Activated CD8-positive, alpha-beta T cell treated with anti-CD3 and anti-CD28 coated beads, Interleukin-2, amount 10 ng/mL, durations not matched to agents 7 days and 5 days (primary cell): ENCODE results near the gene PPM1H. TPM values are rescaled to one million over a fixed set of nuclear protein-coding genes. Genes with fewer than 3 reads are reported as not detected.
"Not testable (repeated sequence)": the region's sequence is repeated elsewhere in the genome, so short reads cannot be mapped to it uniquely, and the experiment has no call there.

ENCODE experiments used
- ATAC-seq: fragments of 150-1000 bp; cut with Tn5 transposase; one replicate; pipeline ENCODE4 v1.10.0; 2021; ENCODE audit warnings: moderate library complexity
- CTCF ChIA-PET: fragments of 350-600 bp; sonication (Branson Sonifier 250); formaldehyde crosslinking; loops from one replicate; lab custom pipeline; 2021; ENCODE audit warnings: antibody characterized with exemption; lab: Charles Lee
- POLR2A ChIA-PET: fragments of 350-600 bp; sonication (Branson Sonifier 250); formaldehyde crosslinking; loops from one replicate; lab custom pipeline; 2021; ENCODE audit warnings: antibody characterized with exemption; lab: Charles Lee
- DNase-seq: peaks from one replicate; pipeline ENCODE4 v3.0.0-alpha.2; 2020
- H3K27ac Mint-ChIP-seq: one replicate; pipeline ENCODE4 v1.8.0; 2021; ENCODE audit warnings: mild to moderate bottlenecking, mixed read lengths
- H3K27me3 Mint-ChIP-seq: one replicate; pipeline ENCODE4 v1.8.0; 2021; ENCODE audit warnings: low read depth, mixed read lengths
- H3K36me3 Mint-ChIP-seq: one replicate; pipeline ENCODE4 v1.8.0; 2021; ENCODE audit warnings: low read depth, mixed read lengths
- H3K4me1 Mint-ChIP-seq: one replicate; pipeline ENCODE4 v1.8.0; 2021; ENCODE audit warnings: low read depth, mixed read lengths
- H3K4me3 Mint-ChIP-seq: one replicate; pipeline ENCODE4 v1.8.0; 2021; ENCODE audit warnings: mild to moderate bottlenecking, mixed read lengths
- H3K9me3 Mint-ChIP-seq: one replicate; pipeline ENCODE4 v1.8.0; 2022; ENCODE audit warnings: mixed read lengths; ENCODE audit not compliant: insufficient read depth
- total RNA-seq, 2 experiments: library from RNA; stranded (reverse); gene quantifications; one replicate each; pipeline ENCODE4 v1.2.3, GENCODE V29; 2021

The PPM1H gene
- total RNA-seq, 2 experiments from 2014 or later, result not detected

GRCh38 chr12:62813031-62813829 is 121.7 kb downstream of the PPM1H start:
- H3K9me3 Mint-ChIP-seq, result no peaks in the 10 kb centered on the region
- no peak overlapping the region for H3K27ac Mint-ChIP-seq
- ChIA-PET POLR2A (no interaction called here), CTCF (interaction anchor here (0.6 to 3.4 kb wide), 14 partner anchors 11 to 376 kb away, joined by 3 to 26 read pairs (median 5); no protein-coding TSS in a partner anchor)
- H3K4me3 Mint-ChIP-seq, result peak overlapping the region; percentile 38
- H3K27me3 Mint-ChIP-seq, result peaks cover 24% of the 10 kb centered on the region
- DNase-seq (peak; percentile 52), ATAC-seq (peak; percentile 55)
- H3K4me1 Mint-ChIP-seq, result peaks cover 21% of the 10 kb centered on the region
- H3K36me3 Mint-ChIP-seq, result no peaks in the 10 kb centered on the region

GRCh38 chr12:62811481-62811880 is 123.5 kb downstream of the PPM1H start:
- CTCF ChIA-PET, result interaction anchor here (3.0 to 3.4 kb wide), 2 partner anchors 13 to 17 kb away, joined by 20 to 26 read pairs; no protein-coding TSS in a partner anchor
- H3K9me3 Mint-ChIP-seq, H3K27ac Mint-ChIP-seq, H3K36me3 Mint-ChIP-seq, ATAC-seq, H3K4me3 Mint-ChIP-seq, DNase-seq, POLR2A ChIA-PET: not testable (repeated sequence)
- Mint-ChIP-seq H3K27me3 (peaks cover 21% of the 10 kb centered on the region), H3K4me1 (peaks cover 35% of the 10 kb centered on the region)

- Mint-ChIP-seq H3K36me3 (no peaks in the 10 kb centered on the region), H3K4me3 (no peak overlapping the region), H3K27ac (no peak overlapping the region), H3K27me3 (peaks cover 15% of the 10 kb centered on the region), H3K9me3 (no peaks in the 10 kb centered on the region), H3K4me1 (peaks cover 32% of the 10 kb centered on the region)
- ChIA-PET POLR2A (no interaction called here), CTCF (interaction anchor here (1.9 to 3.9 kb wide), 2 partner anchors 12 to 261 kb away, joined by 6 to 42 read pairs; no protein-coding TSS in a partner anchor)
- no peak for ATAC-seq
- DNase-seq, result no peak
These were observed 126.6 kb downstream of the PPM1H start for GRCh38 chr12:62808166-62808879.

- ATAC-seq (no peak), DNase-seq (no peak)
- H3K36me3 Mint-ChIP-seq, result no peaks in the 10 kb centered on the region
- H3K4me3 Mint-ChIP-seq, result no peak overlapping the region
- CTCF ChIA-PET, result interaction anchor here (1.0 to 3.9 kb wide), 3 partner anchors 10 to 369 kb away, joined by 4 to 42 read pairs (median 6); no protein-coding TSS in a partner anchor
- peaks cover 15% of the 10 kb centered on the region for H3K27me3 Mint-ChIP-seq
- H3K9me3 Mint-ChIP-seq, result no peaks in the 10 kb centered on the region
- H3K4me1 Mint-ChIP-seq, result peaks cover 22% of the 10 kb centered on the region
- H3K27ac Mint-ChIP-seq, result no peak overlapping the region
- POLR2A ChIA-PET, result no interaction called here
These were observed 128.1 kb downstream of the PPM1H start for GRCh38 chr12:62806893-62807292.

DNA sequence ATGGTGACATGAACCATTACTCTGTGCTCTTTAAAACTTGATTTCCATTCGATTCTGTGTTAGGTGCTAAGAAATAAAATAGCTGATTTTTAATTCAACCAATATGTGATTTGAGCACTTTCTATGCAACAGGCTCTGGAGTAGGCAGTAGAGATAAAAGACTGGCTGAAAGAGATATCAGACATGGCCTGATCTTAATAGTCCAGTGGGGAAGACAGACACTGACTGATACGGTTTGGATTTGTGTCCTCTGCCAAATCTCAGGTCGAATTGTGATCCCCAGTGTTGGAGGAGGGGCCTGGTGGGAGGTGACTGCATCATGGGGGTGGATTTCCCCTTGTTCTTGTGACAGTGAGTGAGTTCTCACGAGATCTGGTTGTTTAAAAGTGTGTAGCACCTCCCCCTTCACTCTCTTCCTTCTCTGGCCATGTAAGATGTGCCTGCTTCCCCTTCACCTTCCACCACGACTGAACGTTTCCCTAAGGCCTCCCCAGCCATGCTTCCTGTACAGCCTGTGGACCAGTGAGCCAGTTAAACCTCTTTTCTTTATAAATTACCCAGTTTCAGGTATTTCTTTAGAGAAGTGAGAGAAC is 128.6 kb downstream of the PPM1H start:
- CTCF ChIA-PET, result interaction anchor here (3.9 kb wide), 1 partner anchor 10 kb away, joined by 42 read pairs; no protein-coding TSS in a partner anchor

GRCh38 chr12:62805517-62805916 is 129.4 kb downstream of the PPM1H start:
- peaks cover 19% of the 10 kb centered on the region for H3K4me1 Mint-ChIP-seq
- ATAC-seq, result no peak
- no peak overlapping the region for H3K4me3 Mint-ChIP-seq
- H3K27me3 Mint-ChIP-seq, result peaks cover 11% of the 10 kb centered on the region
- H3K36me3 Mint-ChIP-seq, result no peaks in the 10 kb centered on the region
- no peak overlapping the region for H3K27ac Mint-ChIP-seq
- CTCF ChIA-PET, result interaction anchor here (3.9 kb wide), 1 partner anchor 9 kb away, joined by 42 read pairs; no protein-coding TSS in a partner anchor
- no peaks in the 10 kb centered on the region for H3K9me3 Mint-ChIP-seq
- no peak for DNase-seq
- POLR2A ChIA-PET, result no interaction called here

More for the DNA sequence above, 128.6 kb downstream of the PPM1H start:
- Mint-ChIP-seq H3K4me1 (peaks cover 19% of the 10 kb centered on the region), H3K4me3 (no peak overlapping the region), H3K27me3 (peaks cover 15% of the 10 kb centered on the region), H3K9me3 (no peaks in the 10 kb centered on the region), H3K27ac (no peak overlapping the region), H3K36me3 (no peaks in the 10 kb centered on the region)
- ATAC-seq (no peak), DNase-seq (no peak)
- POLR2A ChIA-PET, result no interaction called here

DNA sequence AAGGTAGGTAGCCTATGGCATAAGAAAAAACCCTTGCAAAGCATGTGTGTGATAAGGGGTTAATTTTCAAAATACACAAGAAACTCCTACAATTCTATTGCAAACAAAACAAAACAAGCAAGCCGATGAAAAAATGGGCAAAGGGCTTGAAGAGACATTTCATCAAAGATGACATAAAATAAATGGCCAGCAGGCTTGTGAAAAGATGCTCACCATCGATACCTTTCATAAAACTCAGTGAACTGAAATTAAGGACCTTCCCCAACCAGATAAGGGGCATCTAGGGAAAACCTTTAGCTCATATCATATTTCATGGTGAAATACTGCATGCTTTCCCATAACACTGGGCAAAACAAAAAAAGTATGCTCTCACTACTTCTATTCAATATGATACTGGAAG is 131.2 kb downstream of the PPM1H start:
- ChIA-PET POLR2A (no interaction called here), CTCF (interaction anchor here (1.0 to 1.9 kb wide), 3 partner anchors 9 to 366 kb away, joined by 3 to 9 read pairs (median 7); no protein-coding TSS in a partner anchor)
- no peak for DNase-seq
- Mint-ChIP-seq H3K4me3 (no peak overlapping the region), H3K27me3 (peaks cover 8% of the 10 kb centered on the region), H3K36me3 (no peaks in the 10 kb centered on the region), H3K4me1 (peaks cover 19% of the 10 kb centered on the region), H3K27ac (no peak overlapping the region), H3K9me3 (no peaks in the 10 kb centered on the region)
- no peak for ATAC-seq

- Mint-ChIP-seq H3K27ac (no peak overlapping the region), H3K36me3 (no peaks in the 10 kb centered on the region), H3K4me1 (peaks cover 12% of the 10 kb centered on the region), H3K27me3 (peaks cover 8% of the 10 kb centered on the region), H3K4me3 (no peak overlapping the region), H3K9me3 (no peaks in the 10 kb centered on the region)
- no peak for DNase-seq
- no peak for ATAC-seq
- POLR2A ChIA-PET, result no interaction called here
- CTCF ChIA-PET, result interaction anchor here (1.0 to 1.9 kb wide), 3 partner anchors 10 to 365 kb away, joined by 3 to 9 read pairs (median 7); no protein-coding TSS in a partner anchor
These were observed 132.0 kb downstream of the PPM1H start for GRCh38 chr12:62802984-62803383.

DNA sequence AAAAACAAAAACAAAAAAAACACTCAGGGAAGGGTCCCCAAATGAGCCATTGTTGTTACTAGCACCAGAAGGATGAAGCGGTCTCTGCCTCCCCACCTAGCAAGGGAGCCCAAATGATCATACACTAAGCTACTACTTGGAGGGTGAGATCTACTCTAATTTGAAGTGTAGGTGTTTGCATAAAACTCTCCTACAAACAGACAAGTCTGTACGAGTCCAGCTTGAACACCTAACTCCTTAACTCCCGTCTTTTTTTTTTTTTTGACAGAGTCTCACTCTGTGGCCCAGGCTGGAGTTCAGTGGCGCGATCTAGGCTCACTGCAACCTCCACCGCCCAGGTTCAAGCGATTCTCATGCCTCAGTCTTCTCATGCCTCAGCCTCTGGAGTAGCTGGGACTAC is 132.6 kb downstream of the PPM1H start:
- Mint-ChIP-seq H3K4me3 (no peak overlapping the region), H3K9me3 (no peaks in the 10 kb centered on the region), H3K36me3 (no peaks in the 10 kb centered on the region), H3K4me1 (peaks cover 6% of the 10 kb centered on the region), H3K27ac (no peak overlapping the region), H3K27me3 (peaks cover 13% of the 10 kb centered on the region)
- DNase-seq (no peak), ATAC-seq (no peak)
- POLR2A ChIA-PET, result no interaction called here
- CTCF ChIA-PET, result interaction anchor here (1.9 kb wide), 2 partner anchors 11 to 365 kb away, joined by 7 to 9 read pairs; no protein-coding TSS in a partner anchor

DNA sequence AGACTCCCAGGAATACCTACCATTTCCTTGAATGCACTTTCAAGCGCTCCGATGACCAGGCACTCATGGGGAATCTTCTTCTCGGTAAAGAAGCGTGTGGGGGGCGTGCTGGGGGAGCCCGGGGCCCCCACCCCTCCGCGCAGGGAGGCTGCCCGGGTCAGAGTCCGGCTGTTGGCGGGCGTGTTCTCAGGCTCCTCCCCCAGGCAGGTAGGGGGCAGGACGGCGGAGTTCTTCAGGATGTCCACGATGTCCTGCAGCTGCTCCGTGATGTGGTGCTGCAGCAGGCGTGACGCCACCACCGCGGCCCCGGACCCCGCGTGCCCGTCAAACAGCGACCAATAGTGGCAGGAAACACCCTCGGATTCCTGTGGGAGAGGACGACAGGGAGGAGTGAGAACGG is 133.2 kb downstream of the PPM1H start:
- no peaks in the 10 kb centered on the region for H3K9me3 Mint-ChIP-seq
- peaks cover 3% of the 10 kb centered on the region for H3K4me1 Mint-ChIP-seq
- H3K4me3 Mint-ChIP-seq, result no peak overlapping the region
- H3K36me3 Mint-ChIP-seq, result no peaks in the 10 kb centered on the region
- ChIA-PET CTCF (interaction anchor here (0.6 to 8.7 kb wide), 4 partner anchors 11 to 364 kb away, joined by 3 to 104 read pairs (median 8); no protein-coding TSS in a partner anchor), POLR2A (no interaction called here)
- DNase-seq (no peak), ATAC-seq (no peak)
- H3K27ac Mint-ChIP-seq, result no peak overlapping the region
- H3K27me3 Mint-ChIP-seq, result peaks cover 11% of the 10 kb centered on the region

GRCh38 chr12:62800707-62801400 is 134.1 kb downstream of the PPM1H start:
- POLR2A ChIA-PET, result no interaction called here

More at GRCh38 chr12:62800707-62801400, 134.1 kb downstream of the PPM1H start:
- no peak overlapping the region for H3K27ac Mint-ChIP-seq
- CTCF ChIA-PET, result interaction anchor here (0.6 to 8.7 kb wide), 5 partner anchors 12 to 364 kb away, joined by 3 to 106 read pairs (median 5); no protein-coding TSS in a partner anchor
- ATAC-seq (no peak), DNase-seq (no peak)
- H3K4me1 Mint-ChIP-seq, result no peaks in the 10 kb centered on the region
- H3K27me3 Mint-ChIP-seq, result peaks cover 16% of the 10 kb centered on the region
- no peaks in the 10 kb centered on the region for H3K9me3 Mint-ChIP-seq
- no peaks in the 10 kb centered on the region for H3K36me3 Mint-ChIP-seq
- H3K4me3 Mint-ChIP-seq, result no peak overlapping the region
